ENCODE results near the gene MYRIP. TPM values are rescaled to one million over a fixed set of nuclear protein-coding genes. Genes with fewer than 3 reads are reported as not detected.

MYRIP gene
- total and polyA plus RNA-seq, 2 of the 4 experiments (the other 2 are of a cell fraction) = not detected

DNA sequence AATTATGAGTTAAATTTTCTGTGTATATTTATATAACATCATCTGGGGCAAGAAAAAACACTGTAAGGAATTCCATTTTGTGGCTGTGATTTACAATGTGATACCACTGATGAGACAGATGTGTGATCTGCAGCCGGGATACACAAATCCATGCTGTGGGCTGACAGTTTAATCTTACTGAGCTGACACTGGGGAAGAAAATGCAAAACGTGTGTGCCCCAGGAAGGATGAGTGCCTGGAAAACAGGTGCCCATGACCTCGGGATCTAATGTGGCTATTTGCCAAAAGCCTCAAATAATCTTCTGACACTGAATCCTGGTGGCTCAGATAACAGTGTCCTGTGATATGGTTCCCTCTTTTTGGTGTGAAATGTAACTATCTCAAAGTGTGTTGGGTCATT is 10.5 kb downstream of the MYRIP start:
- Histone ChIP-seq H4K91ac (ENCODE audit: insufficient read depth, low read depth, low read length) (no peak overlapping the region), H2BK15ac (ENCODE audit: low read depth, low read length) (no peak overlapping the region), H2BK5ac (ENCODE audit: low read depth, low read length, poor library complexity, severe bottlenecking) (no peak overlapping the region), H3K56ac (ENCODE audit: extremely low read depth, insufficient read depth, low read length) (no peak overlapping the region), H3K23ac (ENCODE audit: low read depth, low read length) (no peak overlapping the region), H3K4me3 (ENCODE audit: insufficient read depth, low read depth, low read length) (no peak overlapping the region), H2AK5ac (ENCODE audit: low read depth, low read length) (no peak overlapping the region), H2AFZ (replicated peaks; ENCODE audit: low read length, poor library complexity) (no peak overlapping the region), H3K4ac (ENCODE audit: low read depth, low read length) (no peak overlapping the region), H4K20me1 (ENCODE audit: insufficient read depth, low read length) (no peaks in the 10 kb centered on the region), H3K27ac (ENCODE audit: insufficient read depth, low read length) (no peak overlapping the region), H3K79me1 (ENCODE audit: low read depth in 1 of 2, low read length in 2 of 2) (no peaks in the 10 kb centered on the region), H2BK20ac (ENCODE audit: low read depth, low read length) (no peak overlapping the region), H3K4me2 (ENCODE audit: low read depth, low read length) (no peak overlapping the region), H3K14ac (replicated peaks; ENCODE audit: low read depth, low read length) (no peak overlapping the region), H3K9me1 (ENCODE audit: insufficient read depth, low read length) (no peaks in the 10 kb centered on the region), H2BK120ac (ENCODE audit: low read depth, low read length) (no peak overlapping the region), H4K8ac (ENCODE audit: low read depth in 2 of 2, low read length in 2 of 2) (no peak overlapping the region), H3K18ac (ENCODE audit: low read depth, low read length) (no peak overlapping the region), H3K27me3 (ENCODE audit: control insufficient read depth, insufficient read depth, low read length) (no peaks in the 10 kb centered on the region), H4K5ac (ENCODE audit: low read depth, low read length) (no peak overlapping the region), H3K9me3 (ENCODE audit: control insufficient read depth, insufficient read depth, low read length) (0 out of 2 replicates have a peak, but pooled peaks cover 3% of the 10 kb centered on the region), H3K4me1 (ENCODE audit: control insufficient read depth, insufficient read depth, low read length) (no peaks in the 10 kb centered on the region), H3K9ac (ENCODE audit: low read depth, low read length) (no peak overlapping the region), H3K36me3 (ENCODE audit: control insufficient read depth, insufficient read depth, low read length) (no peaks in the 10 kb centered on the region), H2AK9ac (replicated peaks; ENCODE audit: low read depth, low read length, poor library complexity) (no peak overlapping the region)
- intact Hi-C loops (cut with micrococcal nuclease) = no loop called here
- DNase-seq = no peak
- TF ChIP-seq FOS (IDR thresholded peaks at IDR 0.05; ENCODE audit: low read depth, low read length) = no peak
- TF ChIP-seq NFE2L2 (IDR thresholded peaks at IDR 0.05; ENCODE audit: low read depth, low read length) = no peak
- TF ChIP-seq MAZ (IDR thresholded peaks at IDR 0.05; ENCODE audit: borderline replicate concordance, low read depth, low read length) = no peak
- TF ChIP-seq POLR2A (IDR thresholded peaks at IDR 0.05; ENCODE audit: low read depth, low read length) = no peak
- no peak for TF ChIP-seq RAD21 (IDR thresholded peaks at IDR 0.05; ENCODE audit: low read length)
- TF ChIP-seq, protein P1, sequence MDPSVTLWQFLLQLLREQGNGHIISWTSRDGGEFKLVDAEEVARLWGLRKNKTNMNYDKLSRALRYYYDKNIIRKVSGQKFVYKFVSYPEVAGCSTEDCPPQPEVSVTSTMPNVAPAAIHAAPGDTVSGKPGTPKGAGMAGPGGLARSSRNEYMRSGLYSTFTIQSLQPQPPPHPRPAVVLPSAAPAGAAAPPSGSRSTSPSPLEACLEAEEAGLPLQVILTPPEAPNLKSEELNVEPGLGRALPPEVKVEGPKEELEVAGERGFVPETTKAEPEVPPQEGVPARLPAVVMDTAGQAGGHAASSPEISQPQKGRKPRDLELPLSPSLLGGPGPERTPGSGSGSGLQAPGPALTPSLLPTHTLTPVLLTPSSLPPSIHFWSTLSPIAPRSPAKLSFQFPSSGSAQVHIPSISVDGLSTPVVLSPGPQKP (IDR thresholded peaks at IDR 0.05; ENCODE audit: borderline replicate concordance, low read depth, low read length) = no peak
- no peak for TF ChIP-seq RFX5 (IDR thresholded peaks at IDR 0.05; ENCODE audit: low read depth, low read length)
- TF ChIP-seq USF2 (IDR thresholded peaks at IDR 0.05; ENCODE audit: low read depth, low read length) = no peak
- no peak for TF ChIP-seq MXI1 (IDR thresholded peaks at IDR 0.05; ENCODE audit: borderline replicate concordance, low read depth, low read length)
- TF ChIP-seq, protein P2, sequence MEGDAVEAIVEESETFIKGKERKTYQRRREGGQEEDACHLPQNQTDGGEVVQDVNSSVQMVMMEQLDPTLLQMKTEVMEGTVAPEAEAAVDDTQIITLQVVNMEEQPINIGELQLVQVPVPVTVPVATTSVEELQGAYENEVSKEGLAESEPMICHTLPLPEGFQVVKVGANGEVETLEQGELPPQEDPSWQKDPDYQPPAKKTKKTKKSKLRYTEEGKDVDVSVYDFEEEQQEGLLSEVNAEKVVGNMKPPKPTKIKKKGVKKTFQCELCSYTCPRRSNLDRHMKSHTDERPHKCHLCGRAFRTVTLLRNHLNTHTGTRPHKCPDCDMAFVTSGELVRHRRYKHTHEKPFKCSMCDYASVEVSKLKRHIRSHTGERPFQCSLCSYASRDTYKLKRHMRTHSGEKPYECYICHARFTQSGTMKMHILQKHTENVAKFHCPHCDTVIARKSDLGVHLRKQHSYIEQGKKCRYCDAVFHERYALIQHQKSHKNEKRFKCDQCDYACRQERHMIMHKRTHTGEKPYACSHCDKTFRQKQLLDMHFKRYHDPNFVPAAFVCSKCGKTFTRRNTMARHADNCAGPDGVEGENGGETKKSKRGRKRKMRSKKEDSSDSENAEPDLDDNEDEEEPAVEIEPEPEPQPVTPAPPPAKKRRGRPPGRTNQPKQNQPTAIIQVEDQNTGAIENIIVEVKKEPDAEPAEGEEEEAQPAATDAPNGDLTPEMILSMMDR (conservative IDR thresholded peaks at IDR 0.05; ENCODE audit: low read depth, low read length) = no peak
- no peak for TF ChIP-seq CHD1 (IDR thresholded peaks at IDR 0.05; ENCODE audit: low read depth, low read length)
- no peak for TF ChIP-seq CEBPB (IDR thresholded peaks at IDR 0.05; ENCODE audit: low read depth, low read length)
- TF ChIP-seq MAFK (IDR thresholded peaks at IDR 0.05; ENCODE audit: low read depth, low read length) = no peak
- TF ChIP-seq SMC3 (IDR thresholded peaks at IDR 0.05; ENCODE audit: low read depth, low read length) = no peak
- no peak for TF ChIP-seq BHLHE40 (IDR thresholded peaks at IDR 0.05; ENCODE audit: low read depth, low read length)
- TF ChIP-seq RCOR1 (IDR thresholded peaks at IDR 0.05; ENCODE audit: insufficient replicate concordance, low read length) = no peak
- ATAC-seq (ENCODE audit: low read depth) = no peak
- WGBS, 2 experiments (ENCODE audit: extremely low coverage in 2 of 2, insufficient read length in 1 of 2) = 0% methylated on average over 2 of the region's 3 CpGs; no CpG with 5 or more reads in 1 of the 2 experiments
- POLR2A ChIA-PET (ENCODE audit: unreplicated experiment) = no interaction called here
- dilution Hi-C loops (cut with HindIII; ENCODE audit: low sequenced_read_pairs, unreplicated experiment) = no loop called here
- CTCF ChIA-PET = no interaction called here
- BruUV-seq (replicated peaks) = no TSS peak
- in situ Hi-C loops (cut with MboI; ENCODE audit: low sequenced_read_pairs) = no loop called here
